ENCODE data around the gene GALNT4.

GALNT4 gene

DNA sequence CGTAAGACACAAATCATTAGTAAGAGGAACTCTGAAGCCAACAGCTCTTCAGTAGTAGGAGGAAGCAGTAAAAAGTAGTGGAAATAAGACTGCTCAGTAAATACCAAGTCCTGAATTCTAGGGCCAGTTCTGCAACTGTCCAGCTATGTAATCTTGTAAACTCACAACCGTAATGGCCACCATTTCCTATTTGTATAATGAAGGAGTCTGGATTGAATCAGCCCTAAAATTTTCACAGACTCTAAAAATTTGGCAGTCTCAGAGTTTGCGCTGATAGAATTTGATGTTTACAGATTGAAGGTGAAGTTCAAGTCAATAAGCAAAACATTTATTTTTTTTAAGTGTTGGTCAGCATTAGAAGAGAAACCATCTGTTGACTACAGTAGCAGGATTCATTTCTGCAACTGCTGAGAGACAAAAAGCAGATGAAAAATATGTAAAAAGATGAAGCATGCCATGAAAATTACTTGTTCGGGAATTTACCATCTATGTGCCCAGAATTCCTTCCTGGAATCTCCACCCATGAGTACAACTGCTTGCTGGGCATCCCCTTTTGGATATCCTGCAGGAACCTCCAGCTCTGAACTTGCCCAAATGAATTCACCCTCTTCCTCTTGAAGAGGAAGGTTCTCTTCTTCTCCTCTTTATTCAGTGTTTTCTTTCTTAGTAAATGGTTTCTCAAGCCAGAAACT, 47.5 kb downstream of the GALNT4 start:
- no peak for TF ChIP-seq CTCF (IDR thresholded peaks at IDR 0.05; ENCODE audit: extremely low read depth, missing control alignments)
- no peak for DNase-seq (ENCODE audit: low spot score)

GRCh38 chr12:89476232-89476631, 48.4 kb downstream of the GALNT4 start:
- TF ChIP-seq CTCF (IDR thresholded peaks at IDR 0.05; ENCODE audit: extremely low read depth, missing control alignments): no peak
- no peak for DNase-seq (ENCODE audit: low spot score)

- no peak for DNase-seq (ENCODE audit: low spot score)
- TF ChIP-seq CTCF (IDR thresholded peaks at IDR 0.05; ENCODE audit: extremely low read depth, missing control alignments): no peak
These were observed 49.2 kb downstream of the GALNT4 start for GRCh38 chr12:89475203-89475990.

GRCh38 chr12:89474615-89475014, 50.0 kb downstream of the GALNT4 start:
- no peak for TF ChIP-seq CTCF (IDR thresholded peaks at IDR 0.05; ENCODE audit: extremely low read depth, missing control alignments)
- DNase-seq (ENCODE audit: low spot score): no peak
